ENCODE data around the gene BPIFB6.

BPIFB6 gene

DNA sequence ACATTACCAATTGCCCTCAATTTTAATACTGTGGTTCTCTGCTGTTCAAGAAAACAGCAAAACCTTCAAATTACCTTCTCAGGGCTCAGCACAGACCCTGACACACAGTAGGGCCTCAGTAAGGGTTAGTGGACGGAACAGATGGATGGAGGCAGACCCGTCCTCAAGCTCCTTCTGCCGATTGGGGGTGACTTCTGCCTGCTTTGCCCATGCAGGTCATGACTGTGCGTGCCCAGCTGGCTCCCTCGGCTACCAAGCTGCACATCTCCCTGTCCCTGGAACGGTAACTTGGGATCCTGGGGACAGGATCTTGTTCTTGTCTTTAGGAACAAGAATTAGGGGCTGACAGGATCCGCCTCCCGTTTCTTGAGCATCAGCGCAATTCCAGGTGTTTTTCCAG is 38.2 kb downstream of the BPIFB6 start:
- TF ChIP-seq SUZ12 (IDR thresholded peaks at IDR 0.05; ENCODE audit: extremely low read depth, insufficient read depth, insufficient read length) (no peak), YY1 (IDR thresholded peaks at IDR 0.05; ENCODE audit: insufficient read depth, insufficient read length) (no peak), ZNF274 (IDR thresholded peaks at IDR 0.05; ENCODE audit: low read depth, low read length) (no peak)
- Histone ChIP-seq H3K36me3 (ENCODE audit: insufficient read depth, insufficient read length, low read length) (no peaks in the 10 kb centered on the region), H3K4me1 (ENCODE audit: insufficient read depth, insufficient read length) (no peaks in the 10 kb centered on the region), H3K27me3 (ENCODE audit: insufficient read depth, insufficient read length) (no peaks in the 10 kb centered on the region), H3K9me3 (ENCODE audit: insufficient read depth, low read length) (no peaks in the 10 kb centered on the region), H3K4me3 (ENCODE audit: insufficient read length, low read depth) (no peak overlapping the region), H3K9ac (ENCODE audit: insufficient read length, low read depth) (no peak overlapping the region)
- DNase-seq (ENCODE audit: low read depth, low spot score) = no peak

DNA sequence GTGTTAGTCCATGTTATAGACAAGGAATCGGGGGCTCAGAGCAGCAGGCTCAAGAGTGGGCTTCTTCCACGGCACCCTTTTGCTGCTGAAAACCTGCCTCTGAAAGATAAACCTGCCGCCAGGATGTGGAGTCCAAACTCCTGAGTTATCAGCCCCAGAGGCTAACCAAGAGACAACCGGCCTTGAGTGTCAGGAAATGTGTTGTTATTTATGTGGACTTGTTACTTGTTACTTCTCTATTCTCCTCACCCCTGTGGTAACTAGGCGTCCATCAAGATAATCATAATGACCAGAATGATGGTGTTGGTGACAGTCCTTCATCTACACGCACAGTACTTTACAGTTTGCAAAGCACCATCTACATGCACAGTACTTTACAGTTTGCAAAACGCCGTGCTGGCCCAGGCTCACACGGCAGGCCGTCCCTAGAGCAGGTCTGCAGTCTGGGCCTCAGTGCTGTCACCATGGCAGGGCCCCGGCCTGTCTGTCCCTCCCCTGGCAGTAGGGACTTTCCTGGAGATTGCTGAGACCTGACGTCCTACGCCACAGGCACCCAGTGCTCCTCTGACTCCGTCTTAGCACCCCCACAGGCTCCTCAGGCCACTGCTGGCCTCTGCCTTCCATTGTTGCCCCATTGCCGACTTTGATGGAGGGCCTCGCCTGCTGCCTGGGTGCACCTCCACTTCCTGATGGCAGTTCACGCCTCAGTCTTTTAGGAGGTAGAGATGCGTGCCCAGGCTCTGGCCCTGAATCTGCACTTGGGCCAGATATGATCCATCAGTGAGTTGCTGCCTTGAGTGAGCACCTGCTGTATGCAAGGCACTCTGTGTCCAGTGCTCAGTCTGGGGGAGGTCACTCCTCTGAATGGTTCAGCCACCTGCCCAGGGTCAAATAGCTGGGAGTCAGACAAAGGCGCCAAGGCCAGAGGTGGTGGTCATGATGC is 38.9 kb downstream of the BPIFB6 start:
- H3K9me3 ChIP-seq (ENCODE audit: insufficient read depth, low read length) = no peaks in the 10 kb centered on the region
- DNase-seq (ENCODE audit: low read depth, low spot score) = no peak
- H3K9ac ChIP-seq (ENCODE audit: insufficient read length, low read depth) = no peak overlapping the region
- no peaks in the 10 kb centered on the region for H3K27me3 ChIP-seq (ENCODE audit: insufficient read depth, insufficient read length)
- H3K4me3 ChIP-seq (ENCODE audit: insufficient read length, low read depth) = no peak overlapping the region
- TF ChIP-seq YY1 (IDR thresholded peaks at IDR 0.05; ENCODE audit: insufficient read depth, insufficient read length) (no peak), ZNF274 (IDR thresholded peaks at IDR 0.05; ENCODE audit: low read depth, low read length) (no peak), SUZ12 (IDR thresholded peaks at IDR 0.05; ENCODE audit: extremely low read depth, insufficient read depth, insufficient read length) (no peak)
- H3K4me1 ChIP-seq (ENCODE audit: insufficient read depth, insufficient read length) = no peaks in the 10 kb centered on the region
- H3K36me3 ChIP-seq (ENCODE audit: insufficient read depth, insufficient read length, low read length) = no peaks in the 10 kb centered on the region

DNA sequence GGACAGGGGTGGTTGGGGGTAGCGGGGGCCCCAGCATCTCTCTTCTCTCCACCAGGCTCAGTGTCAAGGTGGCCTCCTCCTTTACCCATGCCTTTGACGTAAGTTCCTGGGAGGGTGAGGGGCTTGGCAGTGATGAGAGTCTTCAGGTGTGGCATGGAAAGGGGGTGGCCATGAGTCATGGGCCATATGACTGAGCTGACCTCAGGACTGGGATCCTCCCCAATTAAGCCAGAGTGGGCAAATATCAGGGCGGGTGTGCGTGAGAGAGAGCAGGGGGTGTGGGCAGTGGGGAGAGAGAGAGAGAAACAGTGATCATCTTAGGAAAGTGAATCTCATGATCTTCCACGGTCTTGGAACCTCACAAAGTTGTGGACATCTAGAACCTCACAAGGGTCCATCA is 39.8 kb downstream of the BPIFB6 start:
- no peak for TF ChIP-seq SUZ12 (IDR thresholded peaks at IDR 0.05; ENCODE audit: extremely low read depth, insufficient read depth, insufficient read length)
- no peak for TF ChIP-seq ZNF274 (IDR thresholded peaks at IDR 0.05; ENCODE audit: low read depth, low read length)
- no peak for TF ChIP-seq YY1 (IDR thresholded peaks at IDR 0.05; ENCODE audit: insufficient read depth, insufficient read length)
- Histone ChIP-seq H3K9ac (ENCODE audit: insufficient read length, low read depth) (no peak overlapping the region), H3K9me3 (ENCODE audit: insufficient read depth, low read length) (no peaks in the 10 kb centered on the region), H3K4me1 (ENCODE audit: insufficient read depth, insufficient read length) (no peaks in the 10 kb centered on the region), H3K36me3 (ENCODE audit: insufficient read depth, insufficient read length, low read length) (no peaks in the 10 kb centered on the region), H3K4me3 (ENCODE audit: insufficient read length, low read depth) (no peak overlapping the region), H3K27me3 (ENCODE audit: insufficient read depth, insufficient read length) (no peaks in the 10 kb centered on the region)
- no peak for DNase-seq (ENCODE audit: low read depth, low spot score)

DNA sequence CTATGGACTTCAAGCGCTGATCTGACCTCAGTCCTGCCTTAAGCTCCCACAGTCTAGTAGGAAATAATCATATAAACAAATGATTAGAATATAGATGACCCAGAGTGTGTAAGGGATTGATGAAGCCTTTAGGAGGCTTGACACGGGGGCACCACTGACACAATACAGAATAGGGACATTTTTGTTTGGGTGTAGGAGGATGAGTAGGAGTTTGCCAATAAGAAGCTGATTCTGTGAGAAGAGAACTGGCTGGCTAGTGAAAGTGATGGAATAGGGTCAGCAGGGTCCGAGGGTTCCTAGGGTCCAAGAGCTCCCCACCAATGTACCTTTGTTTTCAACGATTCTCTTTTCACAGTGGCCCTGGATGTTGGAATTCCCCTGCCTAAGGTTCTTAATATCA is 40.9 kb downstream of the BPIFB6 start:
- no peak overlapping the region for H3K4me3 ChIP-seq (ENCODE audit: insufficient read length, low read depth)
- H3K9ac ChIP-seq (ENCODE audit: insufficient read length, low read depth) = no peak overlapping the region
- no peaks in the 10 kb centered on the region for H3K36me3 ChIP-seq (ENCODE audit: insufficient read depth, insufficient read length, low read length)
- H3K9me3 ChIP-seq (ENCODE audit: insufficient read depth, low read length) = no peaks in the 10 kb centered on the region
- no peak for DNase-seq (ENCODE audit: low read depth, low spot score)
- no peak for TF ChIP-seq SUZ12 (IDR thresholded peaks at IDR 0.05; ENCODE audit: extremely low read depth, insufficient read depth, insufficient read length)
- TF ChIP-seq ZNF274 (IDR thresholded peaks at IDR 0.05; ENCODE audit: low read depth, low read length) = no peak
- no peak for TF ChIP-seq YY1 (IDR thresholded peaks at IDR 0.05; ENCODE audit: insufficient read depth, insufficient read length)
- peaks cover 2% of the 10 kb centered on the region for H3K4me1 ChIP-seq (ENCODE audit: insufficient read depth, insufficient read length)
- H3K27me3 ChIP-seq (ENCODE audit: insufficient read depth, insufficient read length) = no peaks in the 10 kb centered on the region

DNA sequence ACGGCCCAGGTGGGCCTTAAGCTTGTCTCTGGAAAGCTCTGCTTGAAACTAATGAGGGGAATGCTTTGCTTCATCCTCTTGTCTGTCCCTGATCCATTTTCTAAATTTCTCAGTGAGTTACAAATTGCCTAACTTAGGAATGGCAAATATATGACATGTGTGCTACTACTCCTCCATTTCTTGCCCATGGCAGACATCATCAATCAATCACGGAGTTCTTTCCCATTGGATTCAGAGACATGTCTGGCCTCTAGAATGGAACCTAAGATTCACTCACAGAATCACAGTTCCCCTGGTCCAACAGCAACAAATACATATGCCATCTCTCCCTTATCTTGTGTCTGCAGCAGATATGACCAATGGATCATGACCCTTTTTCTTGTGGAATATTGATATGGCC is 41.4 kb downstream of the BPIFB6 start:
- no peak for DNase-seq (ENCODE audit: low read depth, low spot score)
- no peaks in the 10 kb centered on the region for H3K27me3 ChIP-seq (ENCODE audit: insufficient read depth, insufficient read length)
- H3K4me3 ChIP-seq (ENCODE audit: insufficient read length, low read depth) = no peak overlapping the region
- no peaks in the 10 kb centered on the region for H3K9me3 ChIP-seq (ENCODE audit: insufficient read depth, low read length)
- no peaks in the 10 kb centered on the region for H3K36me3 ChIP-seq (ENCODE audit: insufficient read depth, insufficient read length, low read length)
- H3K4me1 ChIP-seq (ENCODE audit: insufficient read depth, insufficient read length) = peaks cover 7% of the 10 kb centered on the region
- no peak overlapping the region for H3K9ac ChIP-seq (ENCODE audit: insufficient read length, low read depth)
- TF ChIP-seq YY1 (IDR thresholded peaks at IDR 0.05; ENCODE audit: insufficient read depth, insufficient read length) (no peak), ZNF274 (IDR thresholded peaks at IDR 0.05; ENCODE audit: low read depth, low read length) (no peak), SUZ12 (IDR thresholded peaks at IDR 0.05; ENCODE audit: extremely low read depth, insufficient read depth, insufficient read length) (no peak)

DNA sequence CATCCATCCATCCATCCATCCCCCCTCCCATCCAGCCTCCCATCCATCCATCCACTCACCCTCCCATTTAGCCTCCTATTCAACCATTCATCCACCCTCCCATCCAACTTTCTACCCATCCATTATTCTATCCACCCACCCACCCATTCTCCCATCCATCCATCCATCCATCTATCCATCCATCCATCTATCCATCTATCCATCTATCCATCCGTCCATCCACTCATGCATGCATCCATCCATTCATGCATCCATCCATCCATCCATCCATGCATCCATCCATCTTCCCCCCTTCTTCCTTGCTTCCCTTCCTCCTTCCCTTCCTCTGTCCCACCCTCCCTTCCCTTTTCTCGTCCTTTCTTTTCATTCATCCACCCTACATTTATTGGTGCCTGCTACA is 43.2 kb downstream of the BPIFB6 start:
- Histone ChIP-seq H3K9me3 (ENCODE audit: insufficient read depth, low read length) (no peaks in the 10 kb centered on the region), H3K4me1 (ENCODE audit: insufficient read depth, insufficient read length) (peaks cover 7% of the 10 kb centered on the region), H3K9ac (ENCODE audit: insufficient read length, low read depth) (no peak overlapping the region), H3K4me3 (ENCODE audit: insufficient read length, low read depth) (no peak overlapping the region), H3K27me3 (ENCODE audit: insufficient read depth, insufficient read length) (no peaks in the 10 kb centered on the region), H3K36me3 (ENCODE audit: insufficient read depth, insufficient read length, low read length) (no peaks in the 10 kb centered on the region)
- TF ChIP-seq ZNF274 (IDR thresholded peaks at IDR 0.05; ENCODE audit: low read depth, low read length) (no peak), SUZ12 (IDR thresholded peaks at IDR 0.05; ENCODE audit: extremely low read depth, insufficient read depth, insufficient read length) (no peak), YY1 (IDR thresholded peaks at IDR 0.05; ENCODE audit: insufficient read depth, insufficient read length) (no peak)
- DNase-seq (ENCODE audit: low read depth, low spot score) = no peak

DNA sequence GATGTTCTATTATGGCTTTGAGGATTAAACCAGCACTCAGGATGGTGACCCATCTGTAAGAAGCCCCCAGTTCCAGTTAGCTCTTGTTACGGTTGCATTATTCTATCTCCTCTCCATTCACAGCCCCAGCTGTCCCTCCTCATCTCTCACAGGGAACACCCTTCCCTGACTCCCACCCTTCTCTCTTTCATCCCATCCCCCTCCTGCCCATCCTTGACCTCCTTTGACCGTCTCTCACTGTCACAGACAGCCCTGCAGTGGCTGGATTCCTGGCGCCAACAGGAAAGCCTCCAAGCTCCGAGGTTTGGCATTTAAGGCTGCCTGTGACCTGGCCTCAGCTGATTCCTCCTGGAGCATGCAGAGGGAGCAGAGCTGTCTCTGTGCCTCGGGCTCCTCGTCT is 43.8 kb downstream of the BPIFB6 start:
- Histone ChIP-seq H3K36me3 (ENCODE audit: insufficient read depth, insufficient read length, low read length) (no peaks in the 10 kb centered on the region), H3K4me1 (ENCODE audit: insufficient read depth, insufficient read length) (peaks cover 7% of the 10 kb centered on the region), H3K4me3 (ENCODE audit: insufficient read length, low read depth) (no peak overlapping the region), H3K27me3 (ENCODE audit: insufficient read depth, insufficient read length) (no peaks in the 10 kb centered on the region), H3K9ac (ENCODE audit: insufficient read length, low read depth) (no peak overlapping the region), H3K9me3 (ENCODE audit: insufficient read depth, low read length) (no peaks in the 10 kb centered on the region)
- DNase-seq (ENCODE audit: low read depth, low spot score) = no peak
- TF ChIP-seq SUZ12 (IDR thresholded peaks at IDR 0.05; ENCODE audit: extremely low read depth, insufficient read depth, insufficient read length) (no peak), YY1 (IDR thresholded peaks at IDR 0.05; ENCODE audit: insufficient read depth, insufficient read length) (no peak), ZNF274 (IDR thresholded peaks at IDR 0.05; ENCODE audit: low read depth, low read length) (no peak)

All from NT2/D1 (cell line).